Upper lobe of right lung (tissue), 1 donor: ENCODE data around the gene TMEM74B. TPM values are rescaled to one million over a fixed set of nuclear protein-coding genes. Genes with fewer than 3 reads are reported as not detected.
A peak's percentile ranks its signal among the peaks of the same experiment; 100 is the strongest.

Source experiments
- ATAC-seq: fragments of 200-7000 bp; cut with Tn5 transposase; one replicate; pipeline ENCODE4 v1.9.1; 2020; ENCODE audit warnings: mild to moderate bottlenecking, moderate library complexity
- DNase-seq: peaks from one replicate; pipeline ENCODE4 v3.0.0-alpha.2; 2020
- H3K27ac ChIP-seq: fragments of 200-600 bp; one replicate; pipeline ENCODE4 v1.8.0; 2022
- H3K27me3 ChIP-seq: fragments of 200-600 bp; one replicate; pipeline ENCODE4 v1.8.0; 2022; ENCODE audit warnings: mild to moderate bottlenecking
- H3K36me3 ChIP-seq: fragments of 200-600 bp; one replicate; pipeline ENCODE4 v1.8.0; 2022
- H3K4me1 ChIP-seq: fragments of 200-600 bp; one replicate; pipeline ENCODE4 v1.8.0; 2022
- H3K4me3 ChIP-seq: fragments of 200-600 bp; one replicate; pipeline ENCODE4 v1.8.0; 2022; ENCODE audit warnings: mild to moderate bottlenecking
- H3K9me3 ChIP-seq: fragments of 200-600 bp; one replicate; pipeline ENCODE4 v1.8.0; 2022
- intact Hi-C: fragments of 100-400 bp; cut with DNase I; formaldehyde crosslinking; loops from one replicate; pipeline ENCODE4 v1.11.0; 2022
- total RNA-seq: library from RNA; stranded (reverse); fragmentation: NEBNext Ultra II Directional; extraction: Animal tissue kit (Norgen Biotek cat#: 25700); gene quantifications from one replicate; pipeline ENCODE4 v1.2.1, GENCODE V29; 2021
- TF ChIP-seq, protein P1 (sequence below): fragments of 200-600 bp; IDR thresholded peaks from one replicate; pipeline ENCODE4 v1.8.0; 2022; ENCODE audit warnings: antibody characterized with exemption
- donor health status: DM: no; HTN: yes; CAD: no; lungs with severe emphysema.

Gene TMEM74B
- total RNA-seq, 1 donor from 2014 or later = 6.1 TPM

- peaks cover 17% of the 10 kb centered on the region for H3K36me3 ChIP-seq
- no peak overlapping the region for H3K4me3 ChIP-seq
- H3K27ac ChIP-seq = no peak overlapping the region
- TF ChIP-seq, protein P1, sequence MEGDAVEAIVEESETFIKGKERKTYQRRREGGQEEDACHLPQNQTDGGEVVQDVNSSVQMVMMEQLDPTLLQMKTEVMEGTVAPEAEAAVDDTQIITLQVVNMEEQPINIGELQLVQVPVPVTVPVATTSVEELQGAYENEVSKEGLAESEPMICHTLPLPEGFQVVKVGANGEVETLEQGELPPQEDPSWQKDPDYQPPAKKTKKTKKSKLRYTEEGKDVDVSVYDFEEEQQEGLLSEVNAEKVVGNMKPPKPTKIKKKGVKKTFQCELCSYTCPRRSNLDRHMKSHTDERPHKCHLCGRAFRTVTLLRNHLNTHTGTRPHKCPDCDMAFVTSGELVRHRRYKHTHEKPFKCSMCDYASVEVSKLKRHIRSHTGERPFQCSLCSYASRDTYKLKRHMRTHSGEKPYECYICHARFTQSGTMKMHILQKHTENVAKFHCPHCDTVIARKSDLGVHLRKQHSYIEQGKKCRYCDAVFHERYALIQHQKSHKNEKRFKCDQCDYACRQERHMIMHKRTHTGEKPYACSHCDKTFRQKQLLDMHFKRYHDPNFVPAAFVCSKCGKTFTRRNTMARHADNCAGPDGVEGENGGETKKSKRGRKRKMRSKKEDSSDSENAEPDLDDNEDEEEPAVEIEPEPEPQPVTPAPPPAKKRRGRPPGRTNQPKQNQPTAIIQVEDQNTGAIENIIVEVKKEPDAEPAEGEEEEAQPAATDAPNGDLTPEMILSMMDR = no peak
- no peak for ATAC-seq
- H3K27me3 ChIP-seq = no peaks in the 10 kb centered on the region
- H3K4me1 ChIP-seq = no peaks in the 10 kb centered on the region
- no peaks in the 10 kb centered on the region for H3K9me3 ChIP-seq
- intact Hi-C loops = no loop called here
- no peak for DNase-seq
Measured at GRCh38 chr20:1173698-1174097, 11.1 kb downstream of the TMEM74B start.

- no peak overlapping the region for H3K4me3 ChIP-seq
- peaks cover 38% of the 10 kb centered on the region for H3K36me3 ChIP-seq
- intact Hi-C loops = no loop called here
- TF ChIP-seq, protein P1 = no peak
- H3K4me1 ChIP-seq = no peaks in the 10 kb centered on the region
- no peaks in the 10 kb centered on the region for H3K27me3 ChIP-seq
- DNase-seq (no peak), ATAC-seq (peak; percentile 28)
- H3K27ac ChIP-seq = no peak overlapping the region
- no peaks in the 10 kb centered on the region for H3K9me3 ChIP-seq
Measured at GRCh38 chr20:1171461-1172093, 13.2 kb downstream of the TMEM74B start.

DNA sequence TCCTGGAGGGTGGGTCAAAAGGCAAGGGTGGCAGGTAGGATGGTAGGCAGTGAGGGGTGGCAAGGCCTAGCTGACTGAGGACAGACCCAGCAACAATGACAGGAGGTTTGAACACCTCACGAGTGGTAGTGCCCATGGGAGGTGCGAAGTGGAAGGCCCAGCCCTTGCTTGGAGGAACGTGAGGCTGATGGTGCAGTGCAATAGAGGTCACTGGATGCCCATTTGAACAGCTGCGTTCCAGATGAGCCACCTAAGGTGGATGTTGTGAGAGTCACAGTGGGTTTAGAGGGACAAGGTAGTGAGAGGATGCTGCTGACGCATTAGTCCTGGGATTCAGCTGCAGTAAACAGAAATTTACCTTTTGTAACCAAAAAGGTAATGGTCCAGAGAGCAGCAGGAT, 15.6 kb downstream of the TMEM74B start:
- peaks cover 62% of the 10 kb centered on the region for H3K36me3 ChIP-seq
- H3K27me3 ChIP-seq = no peaks in the 10 kb centered on the region
- H3K4me1 ChIP-seq = no peaks in the 10 kb centered on the region
- ATAC-seq = no peak
- intact Hi-C loops = no loop called here
- no peak for DNase-seq
- no peak overlapping the region for H3K27ac ChIP-seq
- H3K4me3 ChIP-seq = no peak overlapping the region
- TF ChIP-seq, protein P1 = no peak
- no peaks in the 10 kb centered on the region for H3K9me3 ChIP-seq

GRCh38 chr20:1166948-1167720, 17.6 kb downstream of the TMEM74B start:
- Histone ChIP-seq H3K27ac (no peak overlapping the region), H3K27me3 (no peaks in the 10 kb centered on the region), H3K4me3 (no peak overlapping the region), H3K4me1 (no peaks in the 10 kb centered on the region), H3K36me3 (peaks cover 82% of the 10 kb centered on the region), H3K9me3 (no peaks in the 10 kb centered on the region)
- no peak for DNase-seq
- TF ChIP-seq, protein P1 = no peak
- intact Hi-C loops = no loop called here
- no peak for ATAC-seq

DNA sequence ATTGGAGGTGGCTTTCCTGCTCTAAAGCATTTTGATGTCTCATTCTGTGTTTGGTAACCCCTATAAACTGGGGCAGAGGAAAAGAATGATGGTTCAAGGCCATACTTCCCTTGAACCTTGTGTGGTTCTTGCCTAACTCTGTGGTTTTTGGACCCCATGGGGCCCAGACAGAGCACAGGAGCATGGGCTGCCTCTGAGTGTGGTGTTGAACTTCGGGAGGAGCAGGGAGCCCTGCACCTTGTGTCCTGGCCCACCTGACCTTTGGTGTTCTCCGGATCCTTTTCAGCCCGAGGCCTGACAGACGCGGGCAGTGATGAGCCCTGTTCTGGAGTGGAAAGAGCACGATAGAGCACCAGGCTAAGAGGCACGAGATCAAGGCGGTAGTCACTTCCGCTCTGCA, 18.8 kb downstream of the TMEM74B start:
- no peaks in the 10 kb centered on the region for H3K27me3 ChIP-seq
- ATAC-seq (no peak), DNase-seq (no peak)
- intact Hi-C loops = no loop called here
- H3K9me3 ChIP-seq = no peaks in the 10 kb centered on the region
- H3K4me3 ChIP-seq = no peak overlapping the region
- H3K27ac ChIP-seq = no peak overlapping the region
- peaks cover 94% of the 10 kb centered on the region for H3K36me3 ChIP-seq
- TF ChIP-seq, protein P1 = no peak
- H3K4me1 ChIP-seq = no peaks in the 10 kb centered on the region
